ENCODE results near the gene NYNRIN. TPM values are rescaled to one million over a fixed set of nuclear protein-coding genes. Genes with fewer than 3 reads are reported as not detected.

NYNRIN gene
- polyA plus RNA-seq, 1 experiment = 10.5 TPM

- DNase-seq (ENCODE audit: low read depth, low spot score) = no peak
- ChIA-PET CTCF (interaction anchor here (0.6 to 2.0 kb wide), 3 partner anchors 11 to 68 kb away, joined by 3 to 7 read pairs (median 5); no protein-coding TSS in a partner anchor), POLR2A (no interaction called here)
- no peaks in the 10 kb centered on the region for H3K27me3 ChIP-seq (ENCODE audit: control insufficient read depth, insufficient read depth, low read length)
- no peak for TF ChIP-seq CTCF (IDR thresholded peaks at IDR 0.05; ENCODE audit: low read depth, low read length)
- no peak overlapping the region for H3K4me3 ChIP-seq (ENCODE audit: low read depth, low read length)
- H3K9me3 ChIP-seq (ENCODE audit: control insufficient read depth, insufficient read depth, low read length) = no peaks in the 10 kb centered on the region; the same call in 1 of the 2 replicates
- no peak overlapping the region for H3K27ac ChIP-seq (ENCODE audit: low read depth, low read length)
Measured at GRCh38 chr14:24376448-24377070, 22.2 kb upstream of the NYNRIN start.

- ChIA-PET CTCF (interaction anchor here (1.2 to 3.0 kb wide), 3 partner anchors 12 to 69 kb away, joined by 3 to 23 read pairs (median 7); no protein-coding TSS in a partner anchor), POLR2A (no interaction called here)
- Histone ChIP-seq H3K9me3 (ENCODE audit: control insufficient read depth, insufficient read depth, low read length) (no peaks in the 10 kb centered on the region; the same call in 1 of the 2 replicates), H3K4me3 (ENCODE audit: low read depth, low read length) (no peak overlapping the region), H3K27ac (ENCODE audit: low read depth, low read length) (no peak overlapping the region), H3K27me3 (ENCODE audit: control insufficient read depth, insufficient read depth, low read length) (no peaks in the 10 kb centered on the region)
- DNase-seq (ENCODE audit: low read depth, low spot score) = no peak
- TF ChIP-seq CTCF (IDR thresholded peaks at IDR 0.05; ENCODE audit: low read depth, low read length) = no peak
Measured at GRCh38 chr14:24377126-24377525, 21.7 kb upstream of the NYNRIN start.

GRCh38 chr14:24377657-24378056 is 21.1 kb upstream of the NYNRIN start:
- no peak for TF ChIP-seq CTCF (IDR thresholded peaks at IDR 0.05; ENCODE audit: low read depth, low read length)
- ChIA-PET CTCF (interaction anchor here (0.8 to 3.0 kb wide), 5 partner anchors 12 to 69 kb away, joined by 3 to 23 read pairs (median 3); no protein-coding TSS in a partner anchor), POLR2A (interaction anchor here (0.6 to 2.3 kb wide), 3 partner anchors 11 to 54 kb away, joined by 3 to 13 read pairs (median 5); no protein-coding TSS in a partner anchor)
- Histone ChIP-seq H3K9me3 (ENCODE audit: control insufficient read depth, insufficient read depth, low read length) (no peaks in the 10 kb centered on the region; the same call in 1 of the 2 replicates), H3K4me3 (ENCODE audit: low read depth, low read length) (no peak overlapping the region), H3K27ac (ENCODE audit: low read depth, low read length) (no peak overlapping the region), H3K27me3 (ENCODE audit: control insufficient read depth, insufficient read depth, low read length) (no peaks in the 10 kb centered on the region)
- DNase-seq (ENCODE audit: low read depth, low spot score) = no peak

GRCh38 chr14:24378327-24378726 is 20.5 kb upstream of the NYNRIN start:
- Histone ChIP-seq H3K4me3 (ENCODE audit: low read depth, low read length) (no peak overlapping the region), H3K27ac (ENCODE audit: low read depth, low read length) (no peak overlapping the region), H3K9me3 (ENCODE audit: control insufficient read depth, insufficient read depth, low read length) (no peaks in the 10 kb centered on the region; the same call in 1 of the 2 replicates), H3K27me3 (ENCODE audit: control insufficient read depth, insufficient read depth, low read length) (no peaks in the 10 kb centered on the region)
- ChIA-PET CTCF (interaction anchor here (0.8 to 3.0 kb wide), 4 partner anchors 13 to 59 kb away, joined by 3 to 23 read pairs (median 5); no protein-coding TSS in a partner anchor), POLR2A (interaction anchor here (1.4 to 2.3 kb wide), 4 partner anchors 10 to 53 kb away, joined by 3 to 13 read pairs (median 4); partner anchors contain the start of genes CBLN3 and KHNYN)
- no peak for DNase-seq (ENCODE audit: low read depth, low spot score)
- no peak for TF ChIP-seq CTCF (IDR thresholded peaks at IDR 0.05; ENCODE audit: low read depth, low read length)
